ENCODE results near the gene MT1M. TPM values are rescaled to one million over a fixed set of nuclear protein-coding genes. Genes with fewer than 3 reads are reported as not detected.

The MT1M gene
- total RNA-seq, 1 experiment from 2014 or later: 1.8 TPM

DNA sequence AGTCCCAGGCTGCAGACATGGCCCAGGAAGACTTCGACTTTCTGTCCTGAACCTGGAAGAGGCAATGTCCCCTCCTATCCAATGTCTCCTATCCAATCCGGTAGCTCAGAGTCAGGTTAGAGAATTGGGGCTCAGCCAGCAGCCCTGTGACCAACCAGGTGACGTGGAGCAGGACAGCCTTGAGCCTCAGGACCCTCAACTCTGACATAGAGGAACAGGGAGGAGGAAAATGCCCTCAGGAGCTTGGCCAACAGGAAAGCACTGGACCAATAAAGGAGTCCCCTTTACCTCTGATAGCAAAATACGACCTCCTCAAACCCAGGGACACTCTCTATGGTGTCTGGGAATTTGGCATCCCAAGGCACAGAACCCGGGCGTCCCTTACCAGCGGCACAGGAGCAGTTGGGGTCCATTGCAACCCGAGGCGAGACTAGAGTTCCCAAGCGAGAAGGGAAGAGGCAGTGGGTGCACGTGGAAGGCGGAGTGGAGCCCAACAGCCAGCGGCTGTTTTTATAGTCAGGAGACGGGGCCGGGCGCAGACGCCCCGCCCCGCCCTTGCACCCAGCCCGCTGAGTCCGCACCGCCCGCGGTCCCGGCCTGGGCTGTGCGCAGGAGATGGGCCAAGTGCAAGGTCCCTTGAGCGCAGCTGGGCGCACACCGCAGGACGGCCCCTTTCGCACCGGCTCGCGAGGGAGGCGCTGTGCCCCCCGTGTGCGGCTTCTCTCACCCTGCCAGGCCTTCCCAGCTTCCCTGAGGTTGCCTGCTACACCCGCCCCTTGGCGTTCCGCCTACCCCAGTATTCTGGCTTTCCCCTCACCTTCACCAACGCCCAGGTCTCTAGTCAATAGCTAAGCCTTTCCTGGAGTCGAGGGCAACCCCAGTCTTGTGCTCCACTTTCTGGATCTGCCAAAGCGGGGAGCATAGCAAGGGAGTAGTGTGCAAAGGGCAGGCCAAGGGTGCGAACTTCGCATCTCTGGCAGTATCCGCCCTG, 35.4 kb downstream of the MT1M start, which contains the start of gene MT1G:
Gene MT1G (minus strand): TSS at position 485 of the 991 bp plus-strand sequence. CDS start 72 bp downstream, at position 413.
- ATAC-seq (no peak), DNase-seq (ENCODE audit: low read depth, low spot score) (no peak)
- CTCF ChIA-PET: no interaction called here
- H3K36me3 ChIP-seq (ENCODE audit: control insufficient read depth, insufficient read depth, low read length): no peaks in the 10 kb centered on the region
- no peak for TF ChIP-seq SIN3A (IDR thresholded peaks at IDR 0.05; ENCODE audit: borderline replicate concordance, insufficient read depth, low read depth, low read length)
- TF ChIP-seq, protein P1, sequence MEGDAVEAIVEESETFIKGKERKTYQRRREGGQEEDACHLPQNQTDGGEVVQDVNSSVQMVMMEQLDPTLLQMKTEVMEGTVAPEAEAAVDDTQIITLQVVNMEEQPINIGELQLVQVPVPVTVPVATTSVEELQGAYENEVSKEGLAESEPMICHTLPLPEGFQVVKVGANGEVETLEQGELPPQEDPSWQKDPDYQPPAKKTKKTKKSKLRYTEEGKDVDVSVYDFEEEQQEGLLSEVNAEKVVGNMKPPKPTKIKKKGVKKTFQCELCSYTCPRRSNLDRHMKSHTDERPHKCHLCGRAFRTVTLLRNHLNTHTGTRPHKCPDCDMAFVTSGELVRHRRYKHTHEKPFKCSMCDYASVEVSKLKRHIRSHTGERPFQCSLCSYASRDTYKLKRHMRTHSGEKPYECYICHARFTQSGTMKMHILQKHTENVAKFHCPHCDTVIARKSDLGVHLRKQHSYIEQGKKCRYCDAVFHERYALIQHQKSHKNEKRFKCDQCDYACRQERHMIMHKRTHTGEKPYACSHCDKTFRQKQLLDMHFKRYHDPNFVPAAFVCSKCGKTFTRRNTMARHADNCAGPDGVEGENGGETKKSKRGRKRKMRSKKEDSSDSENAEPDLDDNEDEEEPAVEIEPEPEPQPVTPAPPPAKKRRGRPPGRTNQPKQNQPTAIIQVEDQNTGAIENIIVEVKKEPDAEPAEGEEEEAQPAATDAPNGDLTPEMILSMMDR (IDR thresholded peaks at IDR 0.05): no peak
- TF ChIP-seq, protein P2, sequence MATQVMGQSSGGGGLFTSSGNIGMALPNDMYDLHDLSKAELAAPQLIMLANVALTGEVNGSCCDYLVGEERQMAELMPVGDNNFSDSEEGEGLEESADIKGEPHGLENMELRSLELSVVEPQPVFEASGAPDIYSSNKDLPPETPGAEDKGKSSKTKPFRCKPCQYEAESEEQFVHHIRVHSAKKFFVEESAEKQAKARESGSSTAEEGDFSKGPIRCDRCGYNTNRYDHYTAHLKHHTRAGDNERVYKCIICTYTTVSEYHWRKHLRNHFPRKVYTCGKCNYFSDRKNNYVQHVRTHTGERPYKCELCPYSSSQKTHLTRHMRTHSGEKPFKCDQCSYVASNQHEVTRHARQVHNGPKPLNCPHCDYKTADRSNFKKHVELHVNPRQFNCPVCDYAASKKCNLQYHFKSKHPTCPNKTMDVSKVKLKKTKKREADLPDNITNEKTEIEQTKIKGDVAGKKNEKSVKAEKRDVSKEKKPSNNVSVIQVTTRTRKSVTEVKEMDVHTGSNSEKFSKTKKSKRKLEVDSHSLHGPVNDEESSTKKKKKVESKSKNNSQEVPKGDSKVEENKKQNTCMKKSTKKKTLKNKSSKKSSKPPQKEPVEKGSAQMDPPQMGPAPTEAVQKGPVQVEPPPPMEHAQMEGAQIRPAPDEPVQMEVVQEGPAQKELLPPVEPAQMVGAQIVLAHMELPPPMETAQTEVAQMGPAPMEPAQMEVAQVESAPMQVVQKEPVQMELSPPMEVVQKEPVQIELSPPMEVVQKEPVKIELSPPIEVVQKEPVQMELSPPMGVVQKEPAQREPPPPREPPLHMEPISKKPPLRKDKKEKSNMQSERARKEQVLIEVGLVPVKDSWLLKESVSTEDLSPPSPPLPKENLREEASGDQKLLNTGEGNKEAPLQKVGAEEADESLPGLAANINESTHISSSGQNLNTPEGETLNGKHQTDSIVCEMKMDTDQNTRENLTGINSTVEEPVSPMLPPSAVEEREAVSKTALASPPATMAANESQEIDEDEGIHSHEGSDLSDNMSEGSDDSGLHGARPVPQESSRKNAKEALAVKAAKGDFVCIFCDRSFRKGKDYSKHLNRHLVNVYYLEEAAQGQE (IDR thresholded peaks at IDR 0.05; ENCODE audit: insufficient read depth in 1 of 2, low read depth in 2 of 2, low read length in 1 of 2): no peak
- TF ChIP-seq POLR2AphosphoS5 (IDR thresholded peaks at IDR 0.05; ENCODE audit: low read depth, low read length): no peak
- no peak for TF ChIP-seq TCF7L2 (IDR thresholded peaks at IDR 0.05; ENCODE audit: low read depth, low read length)
- no peak within 1 kb of the TSS for H3K4me3 ChIP-seq (ENCODE audit: low read depth in 2 of 2, low read length in 2 of 2)
- in situ Hi-C loops (cut with HindIII; ENCODE audit: low pct_unique_long_range_greater_than_20kb, low sequenced_read_pairs): no loop called here
- no peaks in the 10 kb centered on the region for H3K9me3 ChIP-seq (ENCODE audit: control insufficient read depth, insufficient read depth, low read depth, low read length)
- BruUV-seq (replicated peaks): no TSS peak
- intact Hi-C loops (cut with micrococcal nuclease; ENCODE audit: unreplicated experiment): no loop called here
- no peak within 1 kb of the TSS for H3K27ac ChIP-seq (ENCODE audit: low read length)
- POLR2A ChIA-PET: interaction anchor here (0.6 kb wide), 1 partner anchor 41 kb away, joined by 3 read pairs; no protein-coding TSS in a partner anchor
- H3K4me1 ChIP-seq (ENCODE audit: control insufficient read depth, insufficient read depth, low read length): no peaks in the 10 kb centered on the region
- H3K27me3 ChIP-seq (ENCODE audit: control insufficient read depth, insufficient read depth, low read length): no peaks in the 10 kb centered on the region

DNA sequence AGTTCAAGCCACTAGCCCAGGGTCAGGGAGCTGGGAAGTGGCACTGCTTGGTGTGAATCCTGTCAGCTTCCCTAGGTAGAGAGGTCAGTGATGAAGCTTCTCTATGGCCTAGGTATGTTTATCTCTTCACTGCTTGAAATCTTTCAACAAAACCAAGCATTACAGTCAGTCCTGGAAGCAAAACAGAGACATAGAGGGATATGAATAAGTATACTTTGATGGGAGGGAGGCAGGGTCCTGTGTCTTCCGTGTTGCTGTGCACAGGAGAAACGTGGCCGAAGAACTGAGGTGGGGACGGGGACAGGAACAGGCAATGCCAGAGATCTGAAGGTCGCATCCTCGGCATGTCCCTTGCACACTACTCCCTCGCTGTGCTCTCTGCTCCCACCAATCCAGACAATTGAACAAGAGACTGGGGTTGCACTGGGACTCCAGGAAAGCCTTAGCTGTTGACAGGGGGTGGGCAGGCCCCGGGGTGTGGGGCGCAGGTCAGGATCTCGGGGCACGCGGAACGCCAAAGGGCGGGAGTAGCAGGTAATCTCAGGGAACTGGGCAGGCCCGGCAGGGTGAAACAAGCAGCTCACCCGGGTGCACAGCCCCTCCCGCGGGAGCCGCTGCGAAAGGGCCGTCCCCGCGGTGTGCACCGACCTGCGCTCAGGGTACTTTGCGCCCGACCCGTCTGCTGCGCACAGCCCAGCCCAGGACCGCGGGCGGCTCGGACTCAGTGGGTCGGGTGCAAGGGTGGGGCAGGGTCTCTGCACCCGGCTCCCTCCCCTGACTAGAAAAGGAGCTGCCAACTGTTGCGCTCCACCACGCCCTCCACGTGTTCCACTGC, 36.8 kb downstream of the MT1M start, which contains the start of gene MT1H:
Gene MT1H (plus strand): TSS at position 810 of the 835 bp plus-strand sequence. CDS start 71 bp downstream, outside the sequence.
- no peaks in the 10 kb centered on the region for H3K4me1 ChIP-seq (ENCODE audit: control insufficient read depth, insufficient read depth, low read length)
- no TSS peak for BruUV-seq (replicated peaks)
- no peaks in the 10 kb centered on the region for H3K36me3 ChIP-seq (ENCODE audit: control insufficient read depth, insufficient read depth, low read length)
- TF ChIP-seq TCF7L2 (IDR thresholded peaks at IDR 0.05; ENCODE audit: low read depth, low read length) (no peak), SIN3A (IDR thresholded peaks at IDR 0.05; ENCODE audit: borderline replicate concordance, insufficient read depth, low read depth, low read length) (no peak), POLR2AphosphoS5 (IDR thresholded peaks at IDR 0.05; ENCODE audit: low read depth, low read length) (no peak)
- TF ChIP-seq, protein P2 (IDR thresholded peaks at IDR 0.05; ENCODE audit: insufficient read depth in 1 of 2, low read depth in 2 of 2, low read length in 1 of 2): no peak
- TF ChIP-seq, protein P1 (IDR thresholded peaks at IDR 0.05): no peak
- in situ Hi-C loops (cut with HindIII; ENCODE audit: low pct_unique_long_range_greater_than_20kb, low sequenced_read_pairs): no loop called here
- ATAC-seq (no peak), DNase-seq (ENCODE audit: low read depth, low spot score) (no peak)
- H3K4me3 ChIP-seq (ENCODE audit: low read depth in 2 of 2, low read length in 2 of 2): no peak within 1 kb of the TSS
- intact Hi-C loops (cut with micrococcal nuclease; ENCODE audit: unreplicated experiment): no loop called here
- no peaks in the 10 kb centered on the region for H3K9me3 ChIP-seq (ENCODE audit: control insufficient read depth, insufficient read depth, low read depth, low read length)
- no peaks in the 10 kb centered on the region for H3K27me3 ChIP-seq (ENCODE audit: control insufficient read depth, insufficient read depth, low read length)
- H3K27ac ChIP-seq (ENCODE audit: low read length): no peak within 1 kb of the TSS
- ChIA-PET POLR2A (interaction anchor here (0.6 kb wide), 1 partner anchor 43 kb away, joined by 3 read pairs; no protein-coding TSS in a partner anchor), CTCF (no interaction called here)

Measured in Panc1 (cell line).